Measurements from ENCODE around the gene CAMK4.

CAMK4 gene

GRCh38 chr5:111198281-111198966 lies 25.8 kb upstream of the CAMK4 start:
- POLR2A ChIA-PET: no interaction called here
- no peak overlapping the region for H3K4me3 ChIP-seq (ENCODE audit: low read depth, low read length)
- TF ChIP-seq ZNF791 (tag by site-specific recombination; IDR thresholded peaks at IDR 0.05): no peak
- TF ChIP-seq ZFP37 (tag by site-specific recombination; IDR thresholded peaks at IDR 0.05): no peak
- no peak for TF ChIP-seq ZNF362 (tag by site-specific recombination; IDR thresholded peaks at IDR 0.05)
- TF ChIP-seq REPIN1 (tag by site-specific recombination; IDR thresholded peaks at IDR 0.05; ENCODE audit: low read depth): no peak
- no peak for TF ChIP-seq BCL6B (tag by site-specific recombination; IDR thresholded peaks at IDR 0.05)
- TF ChIP-seq YY1 (tag by site-specific recombination; IDR thresholded peaks at IDR 0.05): no peak
- TF ChIP-seq ZSCAN16 (tag by site-specific recombination; IDR thresholded peaks at IDR 0.05): no peak
- TF ChIP-seq ZNF16 (tag by site-specific recombination; IDR thresholded peaks at IDR 0.05; ENCODE audit: low read depth): no peak
- TF ChIP-seq ZNF394 (tag by site-specific recombination; IDR thresholded peaks at IDR 0.05; ENCODE audit: borderline replicate concordance): no peak
- TF ChIP-seq PRDM4 (tag by site-specific recombination; IDR thresholded peaks at IDR 0.05): no peak

GRCh38 chr5:111200828-111201227 lies 23.4 kb upstream of the CAMK4 start:
- no peak overlapping the region for H3K4me3 ChIP-seq (ENCODE audit: low read depth, low read length)
- peaks cover 14% of the 10 kb centered on the region; the same call in 1 of the 2 replicates for H3K4me1 ChIP-seq (ENCODE audit: control insufficient read depth, insufficient read depth, low read length)
- CTCF ChIA-PET: interaction anchor here (0.8 kb wide), 1 partner anchor 78 kb away, joined by 3 read pairs; no protein-coding TSS in a partner anchor
- no peaks in the 10 kb centered on the region for H3K9me3 ChIP-seq (ENCODE audit: control insufficient read depth, insufficient read depth, low read depth, low read length)
- POLR2A ChIA-PET: no interaction called here
- TF ChIP-seq ZNF391 (tag by site-specific recombination; IDR thresholded peaks at IDR 0.05; ENCODE audit: borderline replicate concordance, low read depth) (no peak), SCRT2 (tag by site-specific recombination; IDR thresholded peaks at IDR 0.05) (no peak), MZF1 (tag by site-specific recombination; IDR thresholded peaks at IDR 0.05; ENCODE audit: borderline replicate concordance) (peak; percentile 79; the same call in 1 of the 2 replicates), ZNF2 (tag by site-specific recombination; IDR thresholded peaks at IDR 0.05) (no peak), ZNF18 (tag by site-specific recombination; IDR thresholded peaks at IDR 0.05) (peak; percentile 90), ZNF335 (tag by site-specific recombination; conservative IDR thresholded peaks at IDR 0.05) (no peak), PRDM6 (tag by site-specific recombination; IDR thresholded peaks at IDR 0.05) (peak; percentile 51)
- H3K27ac ChIP-seq (ENCODE audit: extremely low read depth, low read depth, low read length): no peak overlapping the region
- H3K36me3 ChIP-seq (ENCODE audit: control insufficient read depth in 2 of 2, insufficient read depth in 1 of 2, low read length in 2 of 2): no peaks in the 10 kb centered on the region

More at GRCh38 chr5:111198281-111198966, 25.8 kb upstream of the CAMK4 start:
- Histone ChIP-seq H3K4me1 (ENCODE audit: control insufficient read depth, insufficient read depth, low read length) (peaks cover 14% of the 10 kb centered on the region; the same call in 1 of the 2 replicates), H3K27ac (ENCODE audit: extremely low read depth, low read depth, low read length) (no peak overlapping the region), H3K9me3 (ENCODE audit: control insufficient read depth, insufficient read depth, low read depth, low read length) (no peaks in the 10 kb centered on the region), H3K36me3 (ENCODE audit: control insufficient read depth in 2 of 2, insufficient read depth in 1 of 2, low read length in 2 of 2) (no peaks in the 10 kb centered on the region)
- CTCF ChIA-PET: no interaction called here

All from HEK293 (cell line).